HEK293T (cell line): ENCODE results near the gene EIF3F.

Source experiments
- CTCF ChIA-PET: fragments of 350-600 bp; formaldehyde crosslinking; extraction: SDS; loops from one replicate; lab custom pipeline; 2021; ENCODE audit warnings: antibody characterized with exemption, inconsistent platforms; lab: Yijun Ruan, JAX
- POLR2A ChIA-PET: fragments of 350-600 bp; formaldehyde crosslinking; extraction: SDS; loops from one replicate; lab custom pipeline; 2020; ENCODE audit warnings: antibody characterized with exemption, inconsistent platforms; lab: Yijun Ruan, JAX
- DNase-seq: peaks from one replicate; pipeline ENCODE4 v3.0.0; 2012; ENCODE audit warnings: mixed read lengths; ENCODE audit errors: extremely low spot score
- ARNT ChIP-seq: fragments of 450-650 bp; IDR thresholded peaks from 2 replicates; pipeline ENCODE4 v1.6.1; 2017; ENCODE audit warnings: mild to moderate bottlenecking
- BHLHE40 ChIP-seq: fragments of 450-650 bp; IDR thresholded peaks from 2 replicates; pipeline ENCODE4 v1.6.1; 2016; ENCODE audit warnings: mild to moderate bottlenecking, moderate library complexity, borderline replicate concordance
- ELF4 ChIP-seq: fragments of 450-650 bp; IDR thresholded peaks from 2 replicates; pipeline ENCODE4 v1.6.1; 2017; ENCODE audit warnings: antibody characterized with exemption
- FOXA1 ChIP-seq: fragments of 450-650 bp; IDR thresholded peaks from 2 replicates; pipeline ENCODE4 v1.6.1; 2016; ENCODE audit warnings: mild to moderate bottlenecking
- FOXK2 ChIP-seq: fragments of 450-650 bp; IDR thresholded peaks from 2 replicates; pipeline ENCODE4 v1.6.1; 2016; ENCODE audit warnings: mild to moderate bottlenecking
- FOXM1 ChIP-seq: fragments of 450-650 bp; IDR thresholded peaks from 2 replicates; pipeline ENCODE4 v1.6.1; 2017; ENCODE audit warnings: mild to moderate bottlenecking, borderline replicate concordance
- HDGF ChIP-seq: fragments of 450-650 bp; IDR thresholded peaks from 2 replicates; pipeline ENCODE4 v1.6.1; 2017; ENCODE audit warnings: antibody characterized with exemption, borderline replicate concordance
- LEF1 ChIP-seq: fragments of 450-650 bp; IDR thresholded peaks from 2 replicates; pipeline ENCODE4 v1.6.1; 2017; ENCODE audit warnings: mild to moderate bottlenecking, borderline replicate concordance
- NFRKB ChIP-seq: fragments of 450-650 bp; IDR thresholded peaks from 2 replicates; pipeline ENCODE4 v1.6.1; 2016; ENCODE audit warnings: mild to moderate bottlenecking, moderate library complexity
- SP1 ChIP-seq: fragments of 450-650 bp; IDR thresholded peaks from 2 replicates; pipeline ENCODE4 v1.6.1; 2017
- SUZ12 ChIP-seq: fragments of 450-650 bp; IDR thresholded peaks from 2 replicates; pipeline ENCODE4 v1.6.1; 2016; ENCODE audit warnings: mild to moderate bottlenecking
- TARDBP ChIP-seq: fragments of 450-650 bp; IDR thresholded peaks from 2 replicates; pipeline ENCODE4 v1.6.1; 2016
- ZNF384 ChIP-seq: fragments of 450-650 bp; IDR thresholded peaks from 2 replicates; pipeline ENCODE4 v1.6.1; 2016
- TF ChIP-seq, protein P1 (sequence below): fragments of 450-650 bp; IDR thresholded peaks from 2 replicates; pipeline ENCODE4 v1.6.1; 2016

EIF3F gene

DNA sequence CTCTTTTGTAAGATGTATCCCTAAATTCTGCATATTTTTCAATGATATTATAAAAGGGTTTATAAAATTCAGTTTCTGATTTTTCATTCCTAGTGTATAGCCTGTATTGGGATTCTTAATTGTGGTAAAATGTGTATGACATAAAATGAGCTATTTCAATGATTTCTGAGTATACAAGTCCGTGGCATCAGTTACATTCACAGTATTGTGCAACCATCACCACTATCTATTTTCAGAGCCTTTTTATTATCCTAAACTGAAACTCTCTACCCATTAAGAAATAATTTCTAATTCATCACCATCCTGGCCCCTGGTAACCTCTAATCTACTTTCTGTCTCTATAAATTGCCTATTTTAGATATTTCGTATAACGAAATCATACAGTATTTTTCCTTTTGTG lies 39.8 kb downstream of the EIF3F start:
- DNase-seq, result no peak
- ChIA-PET CTCF (interaction anchor here (0.9 kb wide), 1 partner anchor 21 kb away, joined by 3 read pairs; no protein-coding TSS in a partner anchor), POLR2A (no interaction called here)
- TF ChIP-seq TARDBP, result no peak

- TF ChIP-seq LEF1 (no peak), SUZ12 (no peak), FOXA1 (no peak), TARDBP (no peak), BHLHE40 (no peak), ZNF384 (no peak), ARNT (no peak), FOXM1 (no peak)
- TF ChIP-seq, protein P1, sequence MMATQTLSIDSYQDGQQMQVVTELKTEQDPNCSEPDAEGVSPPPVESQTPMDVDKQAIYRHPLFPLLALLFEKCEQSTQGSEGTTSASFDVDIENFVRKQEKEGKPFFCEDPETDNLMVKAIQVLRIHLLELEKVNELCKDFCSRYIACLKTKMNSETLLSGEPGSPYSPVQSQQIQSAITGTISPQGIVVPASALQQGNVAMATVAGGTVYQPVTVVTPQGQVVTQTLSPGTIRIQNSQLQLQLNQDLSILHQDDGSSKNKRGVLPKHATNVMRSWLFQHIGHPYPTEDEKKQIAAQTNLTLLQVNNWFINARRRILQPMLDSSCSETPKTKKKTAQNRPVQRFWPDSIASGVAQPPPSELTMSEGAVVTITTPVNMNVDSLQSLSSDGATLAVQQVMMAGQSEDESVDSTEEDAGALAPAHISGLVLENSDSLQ, result no peak
- ChIA-PET CTCF (no interaction called here), POLR2A (no interaction called here)
- DNase-seq, result no peak
These were observed 41.6 kb downstream of the EIF3F start for GRCh38 chr11:8028766-8029165.

GRCh38 chr11:8030526-8031247 lies 43.5 kb downstream of the EIF3F start:
- POLR2A ChIA-PET, result no interaction called here
- CTCF ChIA-PET, result interaction anchor here (1.4 kb wide), 2 partner anchors 60 to 69 kb away, joined by 3 to 6 read pairs; no protein-coding TSS in a partner anchor
- no peak for TF ChIP-seq ELF4
- no peak for DNase-seq

- TF ChIP-seq NFRKB (no peak), ARNT (no peak), SP1 (no peak), ZNF384 (no peak), SUZ12 (no peak), FOXK2 (no peak), ELF4 (no peak)
- DNase-seq, result no peak
- ChIA-PET CTCF (interaction anchor here (1.4 to 3.4 kb wide), 2 partner anchors 59 to 68 kb away, joined by 6 to 24 read pairs; no protein-coding TSS in a partner anchor), POLR2A (no interaction called here)
These were observed 44.3 kb downstream of the EIF3F start for GRCh38 chr11:8031248-8032115.

- ChIA-PET CTCF (interaction anchor here (1.4 to 3.4 kb wide), 3 partner anchors 58 to 67 kb away, joined by 6 to 31 read pairs (median 24); no protein-coding TSS in a partner anchor), POLR2A (no interaction called here)
- no peak for DNase-seq
- no peak for TF ChIP-seq FOXM1
These were observed 45.0 kb downstream of the EIF3F start for GRCh38 chr11:8032122-8032521.

GRCh38 chr11:8032576-8033304 lies 45.6 kb downstream of the EIF3F start:
- ChIA-PET POLR2A (interaction anchor here (1.0 to 1.7 kb wide), 3 partner anchors 46 to 58 kb away, joined by 4 read pairs; partner anchors contain the start of genes EIF3F and TUB), CTCF (interaction anchor here (0.6 to 3.4 kb wide), 19 partner anchors 9 to 348 kb away, joined by 3 to 31 read pairs (median 4); no protein-coding TSS in a partner anchor)
- no peak for DNase-seq
- TF ChIP-seq TARDBP (no peak), SUZ12 (no peak), FOXK2 (no peak), FOXA1 (no peak), HDGF (no peak), ARNT (no peak), SP1 (no peak), BHLHE40 (no peak), NFRKB (no peak), LEF1 (no peak)

GRCh38 chr11:8033305-8034105 lies 46.4 kb downstream of the EIF3F start:
- POLR2A ChIA-PET, result interaction anchor here (1.0 to 1.7 kb wide), 4 partner anchors 47 to 66 kb away, joined by 3 to 4 read pairs (median 4); partner anchors contain the start of genes EIF3F and TUB
- CTCF ChIA-PET, result interaction anchor here (0.6 to 3.4 kb wide), 22 partner anchors 10 to 842 kb away, joined by 3 to 31 read pairs (median 4); no protein-coding TSS in a partner anchor
- TF ChIP-seq SUZ12 (no peak), NFRKB (no peak)
- DNase-seq, result peak; percentile 86
